ENCODE results near the gene NCAPG2. TPM values are rescaled to one million over a fixed set of nuclear protein-coding genes. Genes with fewer than 3 reads are reported as not detected.

Gene NCAPG2
- total and polyA plus RNA-seq, 10 of the 15 experiments (the other 5 are each of a cell fraction or from before 2014, with no cell fraction given): 11.2 to 78.2 (median 49.2) TPM

DNA sequence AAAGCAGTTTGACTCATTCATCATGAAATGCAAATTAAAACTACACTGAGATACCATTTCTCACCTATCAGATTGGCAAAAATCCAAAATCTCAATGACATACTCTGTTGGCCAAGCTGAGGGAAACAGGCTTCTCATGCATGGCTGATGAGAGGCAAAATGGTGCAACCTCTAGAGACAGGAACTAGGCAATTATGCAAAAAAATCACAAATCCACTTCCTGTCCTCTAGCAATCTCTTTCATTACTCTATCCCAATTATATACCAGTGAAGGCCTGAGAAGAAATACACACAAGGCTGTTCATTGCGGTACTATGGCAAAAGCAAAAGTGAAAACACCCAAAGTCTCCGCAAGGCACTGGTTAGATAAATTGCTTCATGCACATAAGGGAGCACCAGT, 91.1 kb downstream of the NCAPG2 start (continued):
- TF ChIP-seq YY1 (IDR thresholded peaks at IDR 0.05; ENCODE audit: low read depth, low read length): no peak; the same call in none of the 2 replicates
- no peak for TF ChIP-seq IKZF2 (IDR thresholded peaks at IDR 0.05)
- no peak for TF ChIP-seq PML (IDR thresholded peaks at IDR 0.05; ENCODE audit: low read length)
- no peak for TF ChIP-seq RB1 (IDR thresholded peaks at IDR 0.05; ENCODE audit: borderline replicate concordance)
- TF ChIP-seq, protein P1, sequence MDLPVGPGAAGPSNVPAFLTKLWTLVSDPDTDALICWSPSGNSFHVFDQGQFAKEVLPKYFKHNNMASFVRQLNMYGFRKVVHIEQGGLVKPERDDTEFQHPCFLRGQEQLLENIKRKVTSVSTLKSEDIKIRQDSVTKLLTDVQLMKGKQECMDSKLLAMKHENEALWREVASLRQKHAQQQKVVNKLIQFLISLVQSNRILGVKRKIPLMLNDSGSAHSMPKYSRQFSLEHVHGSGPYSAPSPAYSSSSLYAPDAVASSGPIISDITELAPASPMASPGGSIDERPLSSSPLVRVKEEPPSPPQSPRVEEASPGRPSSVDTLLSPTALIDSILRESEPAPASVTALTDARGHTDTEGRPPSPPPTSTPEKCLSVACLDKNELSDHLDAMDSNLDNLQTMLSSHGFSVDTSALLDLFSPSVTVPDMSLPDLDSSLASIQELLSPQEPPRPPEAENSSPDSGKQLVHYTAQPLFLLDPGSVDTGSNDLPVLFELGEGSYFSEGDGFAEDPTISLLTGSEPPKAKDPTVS (IDR thresholded peaks at IDR 0.05; ENCODE audit: low read depth, low read length): no peak
- TF ChIP-seq MEF2B (IDR thresholded peaks at IDR 0.05; ENCODE audit: partially characterized antibody, poor library complexity, severe bottlenecking): peak; percentile 38
- no peak for TF ChIP-seq POLR2AphosphoS2 (IDR thresholded peaks at IDR 0.05; ENCODE audit: low read depth, low read length)
- TF ChIP-seq SMAD5 (IDR thresholded peaks at IDR 0.05; ENCODE audit: low read depth): no peak
- no peak for TF ChIP-seq SMARCA5 (IDR thresholded peaks at IDR 0.05)
- no peak for TF ChIP-seq ZNF207 (IDR thresholded peaks at IDR 0.05; ENCODE audit: borderline replicate concordance)
- TF ChIP-seq, protein P2, sequence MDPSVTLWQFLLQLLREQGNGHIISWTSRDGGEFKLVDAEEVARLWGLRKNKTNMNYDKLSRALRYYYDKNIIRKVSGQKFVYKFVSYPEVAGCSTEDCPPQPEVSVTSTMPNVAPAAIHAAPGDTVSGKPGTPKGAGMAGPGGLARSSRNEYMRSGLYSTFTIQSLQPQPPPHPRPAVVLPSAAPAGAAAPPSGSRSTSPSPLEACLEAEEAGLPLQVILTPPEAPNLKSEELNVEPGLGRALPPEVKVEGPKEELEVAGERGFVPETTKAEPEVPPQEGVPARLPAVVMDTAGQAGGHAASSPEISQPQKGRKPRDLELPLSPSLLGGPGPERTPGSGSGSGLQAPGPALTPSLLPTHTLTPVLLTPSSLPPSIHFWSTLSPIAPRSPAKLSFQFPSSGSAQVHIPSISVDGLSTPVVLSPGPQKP (IDR thresholded peaks at IDR 0.05; ENCODE audit: low read depth, low read length): no peak
- TF ChIP-seq, protein P3, sequence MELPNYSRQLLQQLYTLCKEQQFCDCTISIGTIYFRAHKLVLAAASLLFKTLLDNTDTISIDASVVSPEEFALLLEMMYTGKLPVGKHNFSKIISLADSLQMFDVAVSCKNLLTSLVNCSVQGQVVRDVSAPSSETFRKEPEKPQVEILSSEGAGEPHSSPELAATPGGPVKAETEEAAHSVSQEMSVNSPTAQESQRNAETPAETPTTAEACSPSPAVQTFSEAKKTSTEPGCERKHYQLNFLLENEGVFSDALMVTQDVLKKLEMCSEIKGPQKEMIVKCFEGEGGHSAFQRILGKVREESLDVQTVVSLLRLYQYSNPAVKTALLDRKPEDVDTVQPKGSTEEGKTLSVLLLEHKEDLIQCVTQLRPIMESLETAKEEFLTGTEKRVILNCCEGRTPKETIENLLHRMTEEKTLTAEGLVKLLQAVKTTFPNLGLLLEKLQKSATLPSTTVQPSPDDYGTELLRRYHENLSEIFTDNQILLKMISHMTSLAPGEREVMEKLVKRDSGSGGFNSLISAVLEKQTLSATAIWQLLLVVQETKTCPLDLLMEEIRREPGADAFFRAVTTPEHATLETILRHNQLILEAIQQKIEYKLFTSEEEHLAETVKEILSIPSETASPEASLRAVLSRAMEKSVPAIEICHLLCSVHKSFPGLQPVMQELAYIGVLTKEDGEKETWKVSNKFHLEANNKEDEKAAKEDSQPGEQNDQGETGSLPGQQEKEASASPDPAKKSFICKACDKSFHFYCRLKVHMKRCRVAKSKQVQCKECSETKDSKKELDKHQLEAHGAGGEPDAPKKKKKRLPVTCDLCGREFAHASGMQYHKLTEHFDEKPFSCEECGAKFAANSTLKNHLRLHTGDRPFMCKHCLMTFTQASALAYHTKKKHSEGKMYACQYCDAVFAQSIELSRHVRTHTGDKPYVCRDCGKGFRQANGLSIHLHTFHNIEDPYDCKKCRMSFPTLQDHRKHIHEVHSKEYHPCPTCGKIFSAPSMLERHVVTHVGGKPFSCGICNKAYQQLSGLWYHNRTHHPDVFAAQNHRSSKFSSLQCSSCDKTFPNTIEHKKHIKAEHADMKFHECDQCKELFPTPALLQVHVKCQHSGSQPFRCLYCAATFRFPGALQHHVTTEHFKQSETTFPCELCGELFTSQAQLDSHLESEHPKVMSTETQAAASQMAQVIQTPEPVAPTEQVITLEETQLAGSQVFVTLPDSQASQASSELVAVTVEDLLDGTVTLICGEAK (IDR thresholded peaks at IDR 0.05; ENCODE audit: borderline replicate concordance): no peak
- TF ChIP-seq PAX5 (IDR thresholded peaks at IDR 0.05; ENCODE audit: borderline replicate concordance, low read depth, low read length): peak; percentile 48; the same call in 1 of the 2 replicates
- TF ChIP-seq, protein P4, sequence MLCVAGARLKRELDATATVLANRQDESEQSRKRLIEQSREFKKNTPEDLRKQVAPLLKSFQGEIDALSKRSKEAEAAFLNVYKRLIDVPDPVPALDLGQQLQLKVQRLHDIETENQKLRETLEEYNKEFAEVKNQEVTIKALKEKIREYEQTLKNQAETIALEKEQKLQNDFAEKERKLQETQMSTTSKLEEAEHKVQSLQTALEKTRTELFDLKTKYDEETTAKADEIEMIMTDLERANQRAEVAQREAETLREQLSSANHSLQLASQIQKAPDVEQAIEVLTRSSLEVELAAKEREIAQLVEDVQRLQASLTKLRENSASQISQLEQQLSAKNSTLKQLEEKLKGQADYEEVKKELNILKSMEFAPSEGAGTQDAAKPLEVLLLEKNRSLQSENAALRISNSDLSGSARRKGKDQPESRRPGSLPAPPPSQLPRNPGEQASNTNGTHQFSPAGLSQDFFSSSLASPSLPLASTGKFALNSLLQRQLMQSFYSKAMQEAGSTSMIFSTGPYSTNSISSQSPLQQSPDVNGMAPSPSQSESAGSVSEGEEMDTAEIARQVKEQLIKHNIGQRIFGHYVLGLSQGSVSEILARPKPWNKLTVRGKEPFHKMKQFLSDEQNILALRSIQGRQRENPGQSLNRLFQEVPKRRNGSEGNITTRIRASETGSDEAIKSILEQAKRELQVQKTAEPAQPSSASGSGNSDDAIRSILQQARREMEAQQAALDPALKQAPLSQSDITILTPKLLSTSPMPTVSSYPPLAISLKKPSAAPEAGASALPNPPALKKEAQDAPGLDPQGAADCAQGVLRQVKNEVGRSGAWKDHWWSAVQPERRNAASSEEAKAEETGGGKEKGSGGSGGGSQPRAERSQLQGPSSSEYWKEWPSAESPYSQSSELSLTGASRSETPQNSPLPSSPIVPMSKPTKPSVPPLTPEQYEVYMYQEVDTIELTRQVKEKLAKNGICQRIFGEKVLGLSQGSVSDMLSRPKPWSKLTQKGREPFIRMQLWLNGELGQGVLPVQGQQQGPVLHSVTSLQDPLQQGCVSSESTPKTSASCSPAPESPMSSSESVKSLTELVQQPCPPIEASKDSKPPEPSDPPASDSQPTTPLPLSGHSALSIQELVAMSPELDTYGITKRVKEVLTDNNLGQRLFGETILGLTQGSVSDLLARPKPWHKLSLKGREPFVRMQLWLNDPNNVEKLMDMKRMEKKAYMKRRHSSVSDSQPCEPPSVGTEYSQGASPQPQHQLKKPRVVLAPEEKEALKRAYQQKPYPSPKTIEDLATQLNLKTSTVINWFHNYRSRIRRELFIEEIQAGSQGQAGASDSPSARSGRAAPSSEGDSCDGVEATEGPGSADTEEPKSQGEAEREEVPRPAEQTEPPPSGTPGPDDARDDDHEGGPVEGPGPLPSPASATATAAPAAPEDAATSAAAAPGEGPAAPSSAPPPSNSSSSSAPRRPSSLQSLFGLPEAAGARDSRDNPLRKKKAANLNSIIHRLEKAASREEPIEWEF (IDR thresholded peaks at IDR 0.05; ENCODE audit: insufficient replicate concordance, low read depth, low read length): no peak
- TF ChIP-seq, protein P5, sequence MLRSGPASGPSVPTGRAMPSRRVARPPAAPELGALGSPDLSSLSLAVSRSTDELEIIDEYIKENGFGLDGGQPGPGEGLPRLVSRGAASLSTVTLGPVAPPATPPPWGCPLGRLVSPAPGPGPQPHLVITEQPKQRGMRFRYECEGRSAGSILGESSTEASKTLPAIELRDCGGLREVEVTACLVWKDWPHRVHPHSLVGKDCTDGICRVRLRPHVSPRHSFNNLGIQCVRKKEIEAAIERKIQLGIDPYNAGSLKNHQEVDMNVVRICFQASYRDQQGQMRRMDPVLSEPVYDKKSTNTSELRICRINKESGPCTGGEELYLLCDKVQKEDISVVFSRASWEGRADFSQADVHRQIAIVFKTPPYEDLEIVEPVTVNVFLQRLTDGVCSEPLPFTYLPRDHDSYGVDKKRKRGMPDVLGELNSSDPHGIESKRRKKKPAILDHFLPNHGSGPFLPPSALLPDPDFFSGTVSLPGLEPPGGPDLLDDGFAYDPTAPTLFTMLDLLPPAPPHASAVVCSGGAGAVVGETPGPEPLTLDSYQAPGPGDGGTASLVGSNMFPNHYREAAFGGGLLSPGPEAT (IDR thresholded peaks at IDR 0.05; ENCODE audit: low read depth): 0 out of 2 replicates have a peak, but pooled peaks have one; percentile 18
- TF ChIP-seq ZBED1 (IDR thresholded peaks at IDR 0.05; ENCODE audit: borderline replicate concordance): no peak
